Upper lobe of left lung (tissue), 6 donors: ENCODE measurements around the gene KLRF1. TPM values are rescaled to one million over a fixed set of nuclear protein-coding genes. Genes with fewer than 3 reads are reported as not detected.
A peak's percentile ranks its signal among the peaks of the same experiment; 100 is the strongest.

Experiments used
- ATAC-seq, 2 donors: fragments of 200-7000 bp; cut with Tn5 transposase; one replicate each; pipeline ENCODE4 v1.9.1; 2022; ENCODE audit warnings: mild to moderate bottlenecking in 2 of 2, moderate library complexity in 2 of 2; ENCODE audit not compliant: low FRiP score in 2 of 2
- DNase-seq, 2 donors: peaks; one replicate each; pipeline ENCODE4 v3.0.0-alpha.2; 2019 to 2020
- H3K27ac ChIP-seq, 4 donors: fragments of 200-600 bp; sonication (generic); one replicate each; pipeline ENCODE4 v1.5.1; 2016 to 2019
- H3K27me3 ChIP-seq, 4 donors: fragments of 200-600 bp; sonication (generic); one replicate each; pipeline ENCODE4 v1.5.1; 2017 to 2019
- H3K36me3 ChIP-seq, 4 donors: fragments of 200-600 bp; sonication (generic); one replicate each; pipeline ENCODE4 v1.5.1; 2016 to 2019
- H3K4me1 ChIP-seq, 4 donors: fragments of 200-600 bp; sonication (generic); one replicate each; pipeline ENCODE4 v1.5.1; 2018 to 2019
- H3K4me3 ChIP-seq, 4 donors: fragments of 200-600 bp; sonication (generic); one replicate each; pipeline ENCODE4 v1.5.1; 2017 to 2019; ENCODE audit warnings: mild to moderate bottlenecking in 2 of 4, moderate library complexity in 1 of 4
- H3K9me3 ChIP-seq, 4 donors: fragments of 200-600 bp; sonication (generic); one replicate each; pipeline ENCODE4 v1.5.1; 2018 to 2019
- EP300 ChIP-seq, 4 donors: sonication (generic); formaldehyde crosslinking; IDR thresholded peaks; one replicate each; pipeline ENCODE4 v1.5.1; 2017; ENCODE audit warnings: antibody characterized with exemption in 4 of 4, control low read depth in 2 of 4
- POLR2A ChIP-seq, 4 donors: fragments of 450-650 bp; IDR thresholded peaks; one replicate each; pipeline ENCODE4 v1.5.1; 2016 to 2017; ENCODE audit warnings: antibody characterized with exemption in 4 of 4, mild to moderate bottlenecking in 2 of 4
- POLR2AphosphoS5 ChIP-seq, 2 donors: sonication (generic); formaldehyde crosslinking; IDR thresholded peaks; one replicate each; pipeline ENCODE4 v1.5.1; 2017; ENCODE audit warnings: antibody characterized with exemption in 2 of 2
- WGBS, 2 donors: methylation state at CpG; one replicate each; pipeline ENCODE4 v1.1.5; 2017 to 2018; 5-methylcytosine and 5-hydroxymethylcytosine counted together
- total RNA-seq, 6 donors: library from RNA; depleted of rRNA in 4 of 6; stranded (reverse); fragments of >200 nt in 4 of 6; gene quantifications; one replicate each; pipeline versions ENCODE4 v1.1.0 to v1.2.1, GENCODE V29; 2016 to 2021
- TF ChIP-seq, protein P1 (sequence below), 6 experiments: fragments of 450-650 bp in 4 of 6; fragments of 200-600 bp in 2 of 6; sonication (generic) in 2 of 6; IDR thresholded peaks; one replicate each; pipeline ENCODE4 v1.5.1; 2016 to 2019; ENCODE audit warnings: antibody characterized with exemption in 6 of 6
- donor health status: DM: no; HTN: no; CAD: no; lungs with moderate emphysema.
- donor health status: DM: no; HTN: yes; CAD: no; lungs with severe emphysema.

KLRF1 gene
- total RNA-seq, 6 donors from 2014 or later = 1.2 to 6.9 (median 2.0) TPM; not detected in 2

DNA sequence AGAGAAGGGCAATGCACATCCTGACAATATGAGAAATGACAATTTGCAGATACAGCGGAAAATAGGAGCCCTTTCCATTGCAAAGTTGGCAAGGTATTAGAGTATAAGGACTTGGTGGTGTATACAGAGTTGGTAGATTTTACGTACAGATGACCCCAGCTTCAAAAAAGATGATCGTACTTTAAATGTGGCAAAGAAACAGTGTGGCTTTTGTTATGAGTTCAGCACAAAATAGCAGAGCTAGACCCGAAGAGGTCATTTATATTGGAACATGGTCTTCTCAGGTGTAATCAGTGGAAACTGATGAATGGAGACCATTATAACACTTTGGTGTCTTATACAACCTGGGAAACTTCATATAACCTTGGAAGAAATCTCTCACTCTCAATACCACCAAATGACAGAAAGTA is 39.6 kb downstream of the KLRF1 start:
- ATAC-seq (no peak), DNase-seq (no peak)
- TF ChIP-seq POLR2AphosphoS5 (IDR thresholded peaks at IDR 0.05) = no peak
- no peak for TF ChIP-seq POLR2A (IDR thresholded peaks at IDR 0.05)
- TF ChIP-seq, protein P1, sequence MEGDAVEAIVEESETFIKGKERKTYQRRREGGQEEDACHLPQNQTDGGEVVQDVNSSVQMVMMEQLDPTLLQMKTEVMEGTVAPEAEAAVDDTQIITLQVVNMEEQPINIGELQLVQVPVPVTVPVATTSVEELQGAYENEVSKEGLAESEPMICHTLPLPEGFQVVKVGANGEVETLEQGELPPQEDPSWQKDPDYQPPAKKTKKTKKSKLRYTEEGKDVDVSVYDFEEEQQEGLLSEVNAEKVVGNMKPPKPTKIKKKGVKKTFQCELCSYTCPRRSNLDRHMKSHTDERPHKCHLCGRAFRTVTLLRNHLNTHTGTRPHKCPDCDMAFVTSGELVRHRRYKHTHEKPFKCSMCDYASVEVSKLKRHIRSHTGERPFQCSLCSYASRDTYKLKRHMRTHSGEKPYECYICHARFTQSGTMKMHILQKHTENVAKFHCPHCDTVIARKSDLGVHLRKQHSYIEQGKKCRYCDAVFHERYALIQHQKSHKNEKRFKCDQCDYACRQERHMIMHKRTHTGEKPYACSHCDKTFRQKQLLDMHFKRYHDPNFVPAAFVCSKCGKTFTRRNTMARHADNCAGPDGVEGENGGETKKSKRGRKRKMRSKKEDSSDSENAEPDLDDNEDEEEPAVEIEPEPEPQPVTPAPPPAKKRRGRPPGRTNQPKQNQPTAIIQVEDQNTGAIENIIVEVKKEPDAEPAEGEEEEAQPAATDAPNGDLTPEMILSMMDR (IDR thresholded peaks at IDR 0.05) = no peak
- no peak for TF ChIP-seq EP300 (IDR thresholded peaks at IDR 0.05)
- Histone ChIP-seq H3K27me3 (no peaks in the 10 kb centered on the region), H3K4me3 (peak overlapping the region in 3 of 4 donors; percentile 37 to 52 (median 48)), H3K36me3 (no peaks in the 10 kb centered on the region), H3K4me1 (peaks cover 0 to 10% (median 6%) of the 10 kb centered on the region in 4 donors), H3K27ac (peak overlapping the region; percentile 1 to 94 (median 74)), H3K9me3 (peaks cover 0 to 4% (median 0%) of the 10 kb centered on the region in 4 donors)
- WGBS, 2 donors = 21 to 30% methylated on average over 4 of the region's 4 CpGs

DNA sequence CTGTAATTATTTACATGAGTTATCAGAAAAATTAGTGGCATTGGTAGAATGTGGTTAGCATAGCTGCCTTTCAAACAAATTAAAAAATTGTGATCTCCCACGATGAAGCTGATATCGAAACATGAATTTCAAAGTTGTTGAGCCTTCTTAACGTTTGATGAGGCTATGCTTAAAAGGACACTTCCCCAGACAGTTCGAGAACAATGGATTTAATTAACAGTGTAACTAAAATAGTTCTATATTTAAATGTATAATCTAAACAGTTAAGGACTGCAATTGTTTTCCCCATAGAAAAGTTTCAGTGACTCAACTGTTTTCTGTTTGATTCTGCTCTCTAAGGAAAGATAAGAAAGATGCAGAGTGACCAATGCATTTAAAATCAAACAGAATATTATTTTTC is 40.2 kb downstream of the KLRF1 start:
- ATAC-seq (no peak), DNase-seq (no peak)
- H3K4me3 ChIP-seq = peak overlapping the region; percentile 12 to 52 (median 42)
- no peaks in the 10 kb centered on the region for H3K36me3 ChIP-seq
- no peak for TF ChIP-seq EP300 (IDR thresholded peaks at IDR 0.05)
- TF ChIP-seq POLR2AphosphoS5 (IDR thresholded peaks at IDR 0.05) = no peak
- TF ChIP-seq POLR2A (IDR thresholded peaks at IDR 0.05) = no peak
- TF ChIP-seq, protein P1 (IDR thresholded peaks at IDR 0.05) = no peak
- H3K9me3 ChIP-seq = peaks cover 0 to 4% (median 0%) of the 10 kb centered on the region in 4 donors
- no peaks in the 10 kb centered on the region for H3K27me3 ChIP-seq
- H3K27ac ChIP-seq = peak overlapping the region; percentile 1 to 94 (median 74)
- 20 to 25% methylated on average over 4 of the region's 4 CpGs for WGBS, 2 donors
- peaks cover 0 to 9% (median 6%) of the 10 kb centered on the region in 4 donors for H3K4me1 ChIP-seq

DNA sequence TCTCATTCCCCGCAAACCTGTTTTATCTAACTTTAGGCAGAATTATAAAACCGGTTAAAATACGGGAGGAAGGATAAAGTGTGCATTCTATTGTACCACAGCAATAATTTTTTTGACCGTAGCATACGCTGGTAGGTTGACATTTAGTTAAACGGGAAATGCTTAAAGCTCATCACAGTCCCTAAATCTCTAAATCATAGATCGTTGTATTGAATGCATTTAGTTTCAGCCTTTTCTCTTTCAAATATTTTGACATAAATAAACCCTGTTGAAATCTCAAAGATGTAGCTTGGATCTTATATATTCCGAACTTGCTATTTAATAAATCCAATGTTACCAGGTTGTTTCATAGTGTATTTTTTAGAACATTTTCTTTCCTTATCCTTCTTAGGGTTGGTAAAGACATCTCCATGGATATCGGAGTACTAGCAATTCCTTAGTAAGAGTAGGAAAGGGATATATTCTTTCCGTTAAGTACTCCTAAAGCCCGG is 41.1 kb downstream of the KLRF1 start:
- no peaks in the 10 kb centered on the region for H3K27me3 ChIP-seq
- peak overlapping the region; percentile 76 to 94 (median 86) for H3K27ac ChIP-seq
- H3K4me3 ChIP-seq = peak overlapping the region; percentile 30 to 52 (median 42)
- WGBS, 2 donors = 36 to 41% methylated on average over 11 of the region's 11 CpGs
- ATAC-seq (no peak), DNase-seq (no peak)
- no peaks in the 10 kb centered on the region for H3K36me3 ChIP-seq
- H3K4me1 ChIP-seq = peaks cover 0 to 9% (median 4%) of the 10 kb centered on the region in 4 donors
- TF ChIP-seq POLR2A (IDR thresholded peaks at IDR 0.05) = no peak
- no peak for TF ChIP-seq POLR2AphosphoS5 (IDR thresholded peaks at IDR 0.05)
- TF ChIP-seq, protein P1 (IDR thresholded peaks at IDR 0.05) = no peak
- no peak for TF ChIP-seq EP300 (IDR thresholded peaks at IDR 0.05)
- peaks cover 0 to 4% (median 0%) of the 10 kb centered on the region in 4 donors for H3K9me3 ChIP-seq

DNA sequence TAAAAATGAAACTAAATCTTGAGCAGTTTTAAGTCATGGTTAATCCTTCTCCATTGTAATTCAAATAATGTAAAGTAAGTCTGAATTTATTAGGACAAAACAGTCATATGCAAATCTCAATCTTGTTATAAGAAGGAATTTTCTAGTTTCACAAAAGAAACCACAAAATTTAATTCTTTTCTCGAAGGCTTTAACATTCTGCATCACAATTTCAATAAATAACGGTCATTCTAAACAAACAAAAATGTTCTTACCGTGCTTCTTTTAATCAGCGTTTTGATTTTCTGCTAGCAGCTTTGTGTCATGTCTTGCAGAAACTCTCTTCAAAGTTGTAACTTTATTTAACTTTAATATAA is 41.6 kb downstream of the KLRF1 start:
- Histone ChIP-seq H3K4me3 (peak overlapping the region; percentile 30 to 52 (median 42)), H3K36me3 (no peaks in the 10 kb centered on the region), H3K27me3 (no peaks in the 10 kb centered on the region), H3K9me3 (peaks cover 0 to under 1% (median 0%) of the 10 kb centered on the region in 4 donors), H3K4me1 (peaks cover 0 to 9% (median 4%) of the 10 kb centered on the region in 4 donors), H3K27ac (peak overlapping the region; percentile 76 to 94 (median 86))
- TF ChIP-seq POLR2A (IDR thresholded peaks at IDR 0.05) = no peak
- TF ChIP-seq, protein P1 (IDR thresholded peaks at IDR 0.05) = no peak
- TF ChIP-seq EP300 (IDR thresholded peaks at IDR 0.05) = no peak
- no peak for TF ChIP-seq POLR2AphosphoS5 (IDR thresholded peaks at IDR 0.05)
- ATAC-seq (no peak), DNase-seq (no peak)
- WGBS, 2 donors = 29 to 32% methylated on average over 4 of the region's 4 CpGs
